ENCODE measurements around the gene CARD9.
A peak's percentile ranks its signal among the peaks of the same experiment; 100 is the strongest.

DNA sequence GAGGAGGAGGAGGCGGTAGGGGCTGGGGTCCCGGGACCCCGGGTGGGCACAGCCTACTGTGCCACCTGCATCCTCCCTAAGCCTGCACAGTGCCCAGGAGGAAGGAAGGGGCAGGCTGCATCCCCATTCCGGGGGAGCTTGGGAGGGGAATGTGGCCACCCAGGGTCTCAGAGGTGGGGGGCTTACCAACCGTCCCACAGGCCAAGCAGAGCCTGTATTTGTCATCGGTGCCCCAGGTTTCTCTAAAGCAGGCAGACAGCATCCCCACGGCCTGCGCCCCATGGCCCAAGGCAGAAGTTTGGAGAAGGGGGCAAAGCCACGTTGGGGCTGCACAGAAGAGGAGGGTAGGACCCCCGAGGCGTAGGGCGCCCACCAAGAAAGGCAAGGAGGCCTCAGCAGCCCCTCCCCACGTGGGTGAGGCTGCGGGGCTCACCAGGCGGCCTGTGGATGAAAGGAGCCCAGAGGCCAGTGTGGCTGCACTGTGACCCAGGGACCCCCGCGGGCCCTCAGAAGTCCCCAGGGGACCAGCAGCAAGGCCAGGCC lies 46.6 kb downstream of the CARD9 start:
- TF ChIP-seq TARDBP (IDR thresholded peaks at IDR 0.05) (no peak), HDGF (IDR thresholded peaks at IDR 0.05; ENCODE audit: borderline replicate concordance) (0 out of 2 replicates have a peak, but pooled peaks have one; percentile 18), ZNF384 (IDR thresholded peaks at IDR 0.05) (no peak), SP1 (IDR thresholded peaks at IDR 0.05) (no peak)

All from HEK293T (cell line).